Astrocyte (in vitro differentiated cells and primary cell): ENCODE measurements around the gene MTA2. TPM values are rescaled to one million over a fixed set of nuclear protein-coding genes. Genes with fewer than 3 reads are reported as not detected.
"Not testable (repeated sequence)": the region's sequence is repeated elsewhere in the genome, so short reads cannot be mapped to it uniquely, and the experiment has no call there.

Experiments
- DNase-seq: peaks from one replicate; pipeline ENCODE4 v3.0.0-alpha.2; 2010; ENCODE audit warnings: low read depth
- FAIRE-seq: peaks from 2 replicates; lab custom pipeline; 2011; peaks lifted over from hg19 to GRCh38; lab: Jason Lieb, UNC
- H2AFZ ChIP-seq: 2 replicates; pipeline ENCODE4 v1.6.0; 2012; ENCODE audit warnings: low read depth, low read length, inconsistent platforms
- H3K27ac ChIP-seq: 2 replicates; pipeline ENCODE4 v1.5.1; 2011; ENCODE audit warnings: low read depth, low read length, inconsistent platforms
- H3K27me3 ChIP-seq: 2 replicates; pipeline ENCODE4 v1.6.0; 2011; ENCODE audit warnings: low read length, inconsistent platforms; ENCODE audit not compliant: insufficient read depth
- H3K36me3 ChIP-seq: 2 replicates; pipeline ENCODE4 v1.5.1; 2011; ENCODE audit warnings: low read length, inconsistent platforms; ENCODE audit not compliant: insufficient read depth
- H3K4me1 ChIP-seq: 2 replicates; pipeline ENCODE4 v1.5.1; 2011; ENCODE audit warnings: low read length, inconsistent platforms; ENCODE audit not compliant: insufficient read depth
- H3K4me2 ChIP-seq: 2 replicates; pipeline ENCODE4 v1.6.0; 2012; ENCODE audit warnings: low read length, inconsistent platforms
- H3K4me3 ChIP-seq: 2 replicates; pipeline ENCODE4 v1.5.1; 2011; ENCODE audit warnings: low read depth, mild to moderate bottlenecking, low read length, inconsistent platforms; ENCODE audit not compliant: insufficient read depth
- H3K79me2 ChIP-seq: 2 replicates; pipeline ENCODE4 v1.6.0; 2012; ENCODE audit warnings: mild to moderate bottlenecking, low read length, inconsistent platforms; ENCODE audit not compliant: insufficient read depth
- H3K9ac ChIP-seq: 2 replicates; pipeline ENCODE4 v1.6.0; 2012; ENCODE audit warnings: mild to moderate bottlenecking, low read length, inconsistent platforms
- H3K9me3 ChIP-seq: 2 replicates; pipeline ENCODE4 v1.5.1; 2012; ENCODE audit warnings: low read depth, mild to moderate bottlenecking, low read length, inconsistent platforms; ENCODE audit not compliant: insufficient read depth
- H4K20me1 ChIP-seq: 2 replicates; pipeline ENCODE4 v1.6.0; 2012; ENCODE audit warnings: low read length, inconsistent platforms; ENCODE audit not compliant: insufficient read depth
- H3K27ac Mint-ChIP-seq: one replicate; pipeline ENCODE4 v1.8.0; 2021; ENCODE audit warnings: mild to moderate bottlenecking, mixed read lengths; ENCODE audit not compliant: unreplicated experiment
- H3K27me3 Mint-ChIP-seq: one replicate; pipeline ENCODE4 v1.8.0; 2021; ENCODE audit warnings: low read depth, mixed read lengths; ENCODE audit not compliant: unreplicated experiment
- H3K36me3 Mint-ChIP-seq: one replicate; pipeline ENCODE4 v1.8.0; 2021; ENCODE audit warnings: low read depth, mixed read lengths; ENCODE audit not compliant: unreplicated experiment
- H3K4me1 Mint-ChIP-seq: one replicate; pipeline ENCODE4 v1.8.0; 2021; ENCODE audit warnings: low read depth, mixed read lengths; ENCODE audit not compliant: unreplicated experiment
- H3K4me3 Mint-ChIP-seq: one replicate; pipeline ENCODE4 v1.8.0; 2021; ENCODE audit warnings: mild to moderate bottlenecking, moderate library complexity, mixed read lengths; ENCODE audit not compliant: unreplicated experiment
- H3K9me3 Mint-ChIP-seq: one replicate; pipeline ENCODE4 v1.8.0; 2021; ENCODE audit warnings: mild to moderate bottlenecking, mixed read lengths; ENCODE audit not compliant: unreplicated experiment
- CTCF ChIP-seq: IDR thresholded peaks from 2 replicates; pipeline ENCODE4 v1.5.1; 2011; ENCODE audit warnings: low read depth, mild to moderate bottlenecking, inconsistent platforms, low read length, moderate library complexity; ENCODE audit not compliant: insufficient read depth
- EZH2 ChIP-seq: IDR thresholded peaks from 2 replicates; pipeline ENCODE4 v1.6.1; 2012; ENCODE audit warnings: mild to moderate bottlenecking, low read length, inconsistent platforms; ENCODE audit not compliant: insufficient read depth
- total RNA-seq: library from RNA; stranded (reverse); gene quantifications from 2 replicates; pipeline ENCODE4 v1.2.1, GENCODE V29; 2021

The MTA2 gene
- total RNA-seq, 1 donor from 2014 or later: 136 TPM

- no peaks in the 10 kb centered on the region for H3K9me3 ChIP-seq
- peak overlapping the region; percentile 100 for H3K4me3 Mint-ChIP-seq
- H3K36me3 ChIP-seq: peaks cover 26% of the 10 kb centered on the region
- FAIRE-seq: no peak
- H3K4me1 ChIP-seq: peaks cover 41% of the 10 kb centered on the region
- peak overlapping the region; percentile 92 for H3K4me2 ChIP-seq
- TF ChIP-seq EZH2: no peak
- no peak for TF ChIP-seq CTCF
- peak overlapping the region; percentile 78 for H2AFZ ChIP-seq
- H3K9ac ChIP-seq: peak overlapping the region; percentile 96
- peak overlapping the region; percentile 73 for H3K27ac ChIP-seq
- peaks cover 31% of the 10 kb centered on the region for H3K4me1 Mint-ChIP-seq
- no peaks in the 10 kb centered on the region for H3K27me3 Mint-ChIP-seq
- peaks cover 32% of the 10 kb centered on the region for H3K36me3 Mint-ChIP-seq
- H3K27me3 ChIP-seq: no peaks in the 10 kb centered on the region
- H3K4me3 ChIP-seq: peak overlapping the region; percentile 95
- H3K9me3 Mint-ChIP-seq: no peaks in the 10 kb centered on the region
- peaks cover 51% of the 10 kb centered on the region for H4K20me1 ChIP-seq
- H3K27ac Mint-ChIP-seq: peak overlapping the region; percentile 99
- no peak for DNase-seq
- peaks cover 88% of the 10 kb centered on the region for H3K79me2 ChIP-seq
Observed at GRCh38 chr11:62573006-62573591, 28.6 kb downstream of the MTA2 start.

GRCh38 chr11:62572431-62572830, 29.2 kb downstream of the MTA2 start:
- DNase-seq (no peak), FAIRE-seq (no peak)
- peaks cover 57% of the 10 kb centered on the region for H4K20me1 ChIP-seq
- no peaks in the 10 kb centered on the region for H3K27me3 Mint-ChIP-seq
- no peaks in the 10 kb centered on the region for H3K27me3 ChIP-seq
- H3K4me1 Mint-ChIP-seq: peaks cover 32% of the 10 kb centered on the region
- peaks cover 26% of the 10 kb centered on the region for H3K36me3 ChIP-seq
- H3K9me3 ChIP-seq: no peaks in the 10 kb centered on the region
- no peaks in the 10 kb centered on the region for H3K9me3 Mint-ChIP-seq
- peak overlapping the region; percentile 92 for H3K4me2 ChIP-seq
- no peak overlapping the region for H2AFZ ChIP-seq
- H3K27ac ChIP-seq: peak overlapping the region; percentile 73
- peak overlapping the region; percentile 95 for H3K4me3 ChIP-seq
- TF ChIP-seq CTCF: no peak
- TF ChIP-seq EZH2: no peak
- H3K27ac Mint-ChIP-seq: peak overlapping the region; percentile 99
- H3K4me1 ChIP-seq: peaks cover 40% of the 10 kb centered on the region
- H3K36me3 Mint-ChIP-seq: peaks cover 33% of the 10 kb centered on the region
- peak overlapping the region; percentile 100 for H3K4me3 Mint-ChIP-seq
- H3K9ac ChIP-seq: peak overlapping the region; percentile 96
- peaks cover 94% of the 10 kb centered on the region for H3K79me2 ChIP-seq

GRCh38 chr11:62571493-62571892, 30.2 kb downstream of the MTA2 start:
- peaks cover 39% of the 10 kb centered on the region for H3K4me1 Mint-ChIP-seq
- H3K9ac ChIP-seq: peak overlapping the region; percentile 96
- peaks cover 96% of the 10 kb centered on the region for H3K79me2 ChIP-seq
- peaks cover 67% of the 10 kb centered on the region for H4K20me1 ChIP-seq
- peaks cover 37% of the 10 kb centered on the region for H3K36me3 Mint-ChIP-seq
- H3K36me3 ChIP-seq: peaks cover 36% of the 10 kb centered on the region
- peaks cover 35% of the 10 kb centered on the region for H3K4me1 ChIP-seq
- H3K27me3 Mint-ChIP-seq, H3K27ac ChIP-seq, FAIRE-seq, H2AFZ ChIP-seq, H3K9me3 Mint-ChIP-seq, DNase-seq, H3K9me3 ChIP-seq, H3K27me3 ChIP-seq: not testable (repeated sequence)
- peak overlapping the region; percentile 92 for H3K4me2 ChIP-seq
- H3K27ac Mint-ChIP-seq: peak overlapping the region; percentile 16
- H3K4me3 Mint-ChIP-seq: peak overlapping the region; percentile 100
- H3K4me3 ChIP-seq: peak overlapping the region; percentile 95

- not testable (repeated sequence) for H3K9me3 ChIP-seq, H3K27me3 ChIP-seq, H3K9me3 Mint-ChIP-seq, H3K27me3 Mint-ChIP-seq, FAIRE-seq, H2AFZ ChIP-seq, DNase-seq, H3K27ac ChIP-seq
- peaks cover 30% of the 10 kb centered on the region for H3K4me1 ChIP-seq
- H3K4me3 ChIP-seq: peak overlapping the region; percentile 20
- H3K4me1 Mint-ChIP-seq: peaks cover 44% of the 10 kb centered on the region
- peaks cover 72% of the 10 kb centered on the region for H4K20me1 ChIP-seq
- H3K36me3 Mint-ChIP-seq: peaks cover 43% of the 10 kb centered on the region
- peak overlapping the region; percentile 16 for H3K27ac Mint-ChIP-seq
- peaks cover 96% of the 10 kb centered on the region for H3K79me2 ChIP-seq
- peak overlapping the region; percentile 100 for H3K4me3 Mint-ChIP-seq
- H3K36me3 ChIP-seq: peaks cover 41% of the 10 kb centered on the region
- H3K9ac ChIP-seq: peak overlapping the region; percentile 96
- H3K4me2 ChIP-seq: peak overlapping the region; percentile 92
Observed at GRCh38 chr11:62570903-62571302, 30.8 kb downstream of the MTA2 start.
